Lower leg skin (tissue), 4 donors: ENCODE measurements around the gene TIPIN. TPM values are rescaled to one million over a fixed set of nuclear protein-coding genes. Genes with fewer than 3 reads are reported as not detected.

ENCODE experiments used
- DNase-seq, 2 donors: peaks; one replicate each; pipeline ENCODE4 v3.0.0-alpha.2; 2019; ENCODE audit warnings: low spot score in 2 of 2
- H3K4me3 ChIP-seq: fragments of 200-600 bp; sonication (generic); 2 replicates; pipeline ENCODE4 v1.5.1; 2017; ENCODE audit warnings: mild to moderate bottlenecking, low read depth; ENCODE audit not compliant: poor library complexity, severe bottlenecking
- POLR2A ChIP-seq, 2 donors: fragments of 450-650 bp; IDR thresholded peaks; one replicate each; pipeline ENCODE4 v1.6.1; 2016 to 2017; ENCODE audit warnings: antibody characterized with exemption in 2 of 2, mild to moderate bottlenecking in 1 of 2, moderate library complexity in 1 of 2
- WGBS, 2 donors: methylation state at CpG; one replicate each; pipeline ENCODE4 v1.1.5; 2018; 5-methylcytosine and 5-hydroxymethylcytosine counted together
- intact Hi-C: fragments of 100-400 bp; cut with DNase I; formaldehyde crosslinking; loops from one replicate; pipeline ENCODE4 v1.15.0; 2023; ENCODE audit warnings: low total_unique reads
- total RNA-seq, 4 donors: library from RNA; depleted of rRNA; stranded (reverse); fragments of >200 nt; gene quantifications; one replicate each; pipeline ENCODE4 v1.1.0, GENCODE V29; 2016
- TF ChIP-seq, protein P1 (sequence below), 3 donors: fragments of 450-650 bp; IDR thresholded peaks; one replicate each; pipeline ENCODE4 v1.5.1; 2016; ENCODE audit warnings: antibody characterized with exemption in 3 of 3, mild to moderate bottlenecking in 3 of 3, moderate library complexity in 2 of 3

Gene TIPIN
- total RNA-seq, 4 donors from 2014 or later: 4.0 to 14.8 (median 5.3) TPM

DNA sequence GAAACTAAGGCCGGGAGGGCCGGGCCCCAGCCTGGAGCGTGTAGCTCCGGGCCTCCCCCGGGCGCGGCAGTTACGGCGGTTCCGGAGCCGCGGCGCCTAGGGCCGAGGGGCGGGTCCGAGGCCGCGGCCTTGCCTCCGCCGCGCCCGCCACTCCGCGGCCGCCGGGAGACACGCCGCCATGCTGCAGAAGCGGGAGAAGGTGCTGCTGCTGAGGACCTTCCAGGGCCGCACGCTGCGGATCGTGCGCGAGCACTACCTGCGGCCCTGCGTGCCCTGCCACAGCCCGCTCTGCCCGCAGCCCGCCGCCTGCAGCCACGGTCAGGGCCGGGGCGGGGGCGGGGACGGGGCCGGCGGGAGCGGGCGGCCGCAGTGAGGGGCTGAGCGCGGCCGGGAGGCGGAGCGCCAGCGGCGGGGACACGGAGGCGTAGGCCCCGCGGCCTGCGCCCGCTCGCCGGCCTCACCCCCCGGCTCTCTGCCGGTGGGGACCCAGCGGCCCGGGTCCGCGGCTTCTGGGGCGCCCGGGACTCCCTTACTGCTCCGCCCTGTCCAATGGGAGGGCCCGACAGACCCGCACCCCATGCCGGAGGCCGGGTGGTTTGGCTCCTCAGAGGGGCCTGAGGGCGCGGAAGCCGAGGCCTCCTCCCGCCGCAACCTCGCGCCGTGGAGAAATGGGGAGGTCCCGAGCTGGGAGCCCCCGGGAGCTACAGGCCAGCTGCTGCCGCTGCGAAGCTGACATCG is 62.9 kb downstream of the TIPIN start, which contains the start of gene DIS3L:
TSS of gene DIS3L (plus strand) at position 150 of the 738 bp plus-strand sequence. CDS start at position 179, 29 bp downstream.
- DNase-seq: peak; percentile 25 to 91

DNA sequence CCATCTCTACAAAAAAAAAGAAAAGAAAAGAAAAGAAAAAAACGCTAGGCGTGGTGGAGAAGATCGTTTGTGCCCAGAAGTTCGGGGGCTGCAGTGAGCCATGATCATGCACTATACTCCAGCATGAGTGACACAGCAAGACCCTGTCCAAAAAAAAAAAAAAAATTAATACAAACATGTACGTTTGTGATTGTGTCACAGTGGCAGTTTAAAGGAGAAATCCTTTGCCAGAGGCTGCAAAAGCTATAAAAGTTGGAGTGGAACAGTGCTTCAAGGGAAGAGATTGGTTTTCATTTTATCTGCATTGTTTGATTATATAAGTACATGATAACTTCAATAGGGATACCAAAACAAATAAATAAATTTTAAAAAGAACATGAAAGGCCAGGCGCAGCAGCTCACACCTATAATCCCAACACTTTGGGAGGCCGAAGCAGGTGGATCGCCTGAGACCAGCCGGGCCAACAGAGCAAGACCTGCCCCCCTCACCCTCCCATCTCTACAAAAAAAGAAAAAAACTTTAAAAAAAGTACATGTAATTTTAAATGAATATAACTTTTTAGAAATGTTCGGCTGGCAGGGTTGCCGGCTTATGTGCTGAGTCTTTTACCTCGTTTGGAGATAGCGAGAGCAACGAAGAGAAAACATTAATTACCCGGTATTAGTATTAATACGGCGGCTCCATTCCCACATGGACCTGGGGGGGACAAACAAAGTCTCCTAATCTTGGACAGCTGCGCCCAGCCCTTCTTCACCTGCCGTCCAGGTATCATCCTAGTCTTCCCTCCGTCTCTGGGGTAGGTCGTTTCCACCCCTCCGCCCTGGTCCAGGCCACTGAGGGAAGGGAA is 63.7 kb downstream of the TIPIN start:
- WGBS, 2 donors: 13 to 16% methylated on average over 22 of the region's 22 CpGs
- H3K4me3 ChIP-seq: peak overlapping the region; percentile 48
- no peak for DNase-seq
- TF ChIP-seq, protein P1, sequence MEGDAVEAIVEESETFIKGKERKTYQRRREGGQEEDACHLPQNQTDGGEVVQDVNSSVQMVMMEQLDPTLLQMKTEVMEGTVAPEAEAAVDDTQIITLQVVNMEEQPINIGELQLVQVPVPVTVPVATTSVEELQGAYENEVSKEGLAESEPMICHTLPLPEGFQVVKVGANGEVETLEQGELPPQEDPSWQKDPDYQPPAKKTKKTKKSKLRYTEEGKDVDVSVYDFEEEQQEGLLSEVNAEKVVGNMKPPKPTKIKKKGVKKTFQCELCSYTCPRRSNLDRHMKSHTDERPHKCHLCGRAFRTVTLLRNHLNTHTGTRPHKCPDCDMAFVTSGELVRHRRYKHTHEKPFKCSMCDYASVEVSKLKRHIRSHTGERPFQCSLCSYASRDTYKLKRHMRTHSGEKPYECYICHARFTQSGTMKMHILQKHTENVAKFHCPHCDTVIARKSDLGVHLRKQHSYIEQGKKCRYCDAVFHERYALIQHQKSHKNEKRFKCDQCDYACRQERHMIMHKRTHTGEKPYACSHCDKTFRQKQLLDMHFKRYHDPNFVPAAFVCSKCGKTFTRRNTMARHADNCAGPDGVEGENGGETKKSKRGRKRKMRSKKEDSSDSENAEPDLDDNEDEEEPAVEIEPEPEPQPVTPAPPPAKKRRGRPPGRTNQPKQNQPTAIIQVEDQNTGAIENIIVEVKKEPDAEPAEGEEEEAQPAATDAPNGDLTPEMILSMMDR (IDR thresholded peaks at IDR 0.05): no peak
- TF ChIP-seq POLR2A (IDR thresholded peaks at IDR 0.05): no peak
- intact Hi-C loops: no loop called here

More for the DNA sequence above, 62.9 kb downstream of the TIPIN start, which contains the start of gene DIS3L:
- TF ChIP-seq, protein P1 (IDR thresholded peaks at IDR 0.05): no peak
- TF ChIP-seq POLR2A (IDR thresholded peaks at IDR 0.05): no peak
- intact Hi-C loops: no loop called here
- WGBS, 2 donors: 0 to 1% methylated on average over 21 to 31 of the region's 92 CpGs
- H3K4me3 ChIP-seq: peak within 1 kb of the TSS; percentile 48

DNA sequence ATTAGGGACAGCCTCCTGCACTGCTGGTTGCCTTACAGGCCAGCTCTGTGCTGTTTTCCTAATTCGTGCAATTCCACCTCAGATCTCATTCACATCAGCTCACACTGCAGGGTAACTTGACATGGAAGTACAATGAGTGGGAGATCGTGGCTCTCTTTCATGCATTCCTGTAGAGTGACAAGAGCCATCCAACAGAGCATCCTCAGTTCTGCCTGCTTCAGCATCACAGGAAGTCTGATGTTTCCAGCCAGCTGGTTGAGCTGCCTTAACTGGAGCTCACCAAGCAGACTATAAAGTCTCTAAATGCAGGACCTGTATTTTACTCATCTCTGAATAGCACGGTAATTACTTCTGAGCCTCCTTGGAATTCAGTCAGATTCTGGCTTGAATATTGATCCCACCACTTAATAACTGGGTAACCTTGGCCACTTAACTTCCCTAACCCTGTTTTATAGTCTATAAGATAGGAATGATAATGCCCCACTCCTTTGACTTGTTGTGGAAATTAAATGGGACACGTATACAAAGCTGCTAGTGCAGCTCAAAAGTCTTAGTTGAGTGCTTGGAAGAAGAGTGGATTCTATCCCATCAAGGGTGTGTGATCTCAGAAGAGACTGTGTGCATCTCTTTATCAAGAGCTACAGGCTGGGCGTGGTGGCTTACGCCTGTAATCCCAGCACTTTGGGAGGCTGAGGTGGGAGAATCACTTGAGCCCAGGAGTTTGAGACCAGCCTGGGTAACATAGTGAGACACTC is 64.5 kb downstream of the TIPIN start:
- 79 to 86% methylated on average over 6 of the region's 6 CpGs for WGBS, 2 donors
- H3K4me3 ChIP-seq: no peak overlapping the region
- peak in 1 of 2 donors; percentile 53 for DNase-seq
- TF ChIP-seq POLR2A (IDR thresholded peaks at IDR 0.05): no peak
- TF ChIP-seq, protein P1 (IDR thresholded peaks at IDR 0.05): no peak
- intact Hi-C loops: no loop called here

DNA sequence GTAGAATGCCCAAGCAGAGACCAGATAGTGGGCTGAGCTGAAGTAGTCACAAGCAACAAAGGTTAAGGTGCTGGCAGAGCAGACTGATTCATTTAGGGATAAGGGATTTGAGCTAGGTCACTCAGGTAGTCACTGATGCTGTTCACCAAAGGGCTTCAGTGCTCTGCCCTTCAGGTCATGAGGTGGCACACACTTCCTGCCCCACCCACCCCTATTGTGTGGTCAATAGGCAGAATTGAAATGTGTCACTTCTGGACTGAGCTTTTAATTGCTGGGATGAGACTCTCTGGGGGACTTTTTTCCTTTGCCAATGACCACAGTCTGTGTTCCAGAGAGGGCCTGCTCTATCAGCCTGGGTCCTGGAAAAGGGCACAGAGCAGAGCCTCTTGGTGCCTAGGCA is 66.0 kb downstream of the TIPIN start:
- intact Hi-C loops: no loop called here
- H3K4me3 ChIP-seq: no peak overlapping the region
- no peak for TF ChIP-seq POLR2A (IDR thresholded peaks at IDR 0.05)
- TF ChIP-seq, protein P1 (IDR thresholded peaks at IDR 0.05): no peak
- peak in 1 of 2 donors; percentile 12 for DNase-seq

DNA sequence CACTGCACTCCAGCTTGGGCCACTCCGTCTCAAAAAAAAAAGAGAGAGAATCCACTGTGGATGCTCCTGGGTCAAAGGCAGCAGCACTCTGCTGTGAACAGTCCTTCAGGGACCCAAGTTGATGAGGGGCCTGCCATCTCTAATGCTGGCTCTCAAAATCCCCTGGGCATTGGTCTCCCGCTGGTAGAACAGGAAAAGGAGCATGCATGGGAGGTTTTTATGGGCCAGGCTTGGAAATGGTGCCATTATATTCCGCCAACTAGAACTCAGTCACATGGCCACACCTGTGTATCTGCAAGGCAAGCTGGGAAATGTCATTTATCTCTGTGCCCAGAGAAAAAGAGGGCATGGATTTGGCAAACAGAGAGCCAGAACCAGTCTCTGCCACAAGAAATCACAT is 66.5 kb downstream of the TIPIN start:
- peak in 1 of 2 donors; percentile 26 for DNase-seq
- intact Hi-C loops: no loop called here
- TF ChIP-seq, protein P1 (IDR thresholded peaks at IDR 0.05): no peak
- no peak for TF ChIP-seq POLR2A (IDR thresholded peaks at IDR 0.05)
- no peak overlapping the region for H3K4me3 ChIP-seq
- WGBS, 2 donors: 69 to 75% methylated on average over 3 of the region's 3 CpGs
